Transverse colon (tissue), 4 donors: Measurements from ENCODE around the gene CDS1.

Experiments
- CTCF ChIP-seq, 5 experiments: fragments of 200-600 bp in 3 of 5; fragments of 450-650 bp in 2 of 5; sonication (generic) in 3 of 5; IDR thresholded peaks; 1 replicate in 2 of 5; 2 replicates in 3 of 5; pipeline ENCODE4 v1.5.1; 2016 to 2017; ENCODE audit warnings: antibody characterized with exemption in 5 of 5, inconsistent platforms in 3 of 5, mild to moderate bottlenecking in 2 of 5, moderate library complexity in 1 of 5
- EP300 ChIP-seq: sonication (generic); formaldehyde crosslinking; IDR thresholded peaks from one replicate; pipeline ENCODE4 v1.6.1; 2017; ENCODE audit warnings: antibody characterized with exemption, low read depth
- POLR2A ChIP-seq: fragments of 450-650 bp; IDR thresholded peaks from one replicate; pipeline ENCODE4 v1.6.1; 2016; ENCODE audit warnings: antibody characterized with exemption, mild to moderate bottlenecking, moderate library complexity
- POLR2AphosphoS5 ChIP-seq, 3 donors: sonication (generic); formaldehyde crosslinking; IDR thresholded peaks; one replicate each; pipeline ENCODE4 v1.6.1; 2016; ENCODE audit warnings: antibody characterized with exemption in 3 of 3

GRCh38 chr4:84623661-84624060, 40.7 kb downstream of the CDS1 start:
- TF ChIP-seq CTCF (IDR thresholded peaks at IDR 0.05) (no peak), POLR2A (no peak), POLR2AphosphoS5 (IDR thresholded peaks at IDR 0.05) (no peak), EP300 (no peak)
